NCI-H226 (cell line): ENCODE measurements around the gene GFM2.
"Not testable (repeated sequence)": the region's sequence is repeated elsewhere in the genome, so short reads cannot be mapped to it uniquely, and the experiment has no call there.

Source experiments
- DNase-seq: peaks from one replicate; pipeline ENCODE4 v3.0.0-alpha.2; 2015

The GFM2 gene

GRCh38 chr5:74766849-74767578, at the start of gene GFM2, which contains the start of gene NSA2:
GFM2 (minus strand) TSS chr5:74767117; CDS start chr5:74763742, 3,375 bp downstream.
NSA2 (plus strand) TSS chr5:74767249; CDS start chr5:74767361, 112 bp downstream.
- peak; percentile 89 for DNase-seq

GRCh38 chr5:74810915-74811314, 44.0 kb upstream of the GFM2 start:
- DNase-seq = no peak

- no peak for DNase-seq
Measured at GRCh38 chr5:74801941-74802340, 35.0 kb upstream of the GFM2 start.

GRCh38 chr5:74801197-74801596, 34.3 kb upstream of the GFM2 start:
- DNase-seq = no peak

- peak; percentile 12 for DNase-seq
Measured at GRCh38 chr5:74798977-74799911, 32.3 kb upstream of the GFM2 start.

- DNase-seq = not testable (repeated sequence)
Measured at GRCh38 chr5:74791669-74792068, 24.8 kb upstream of the GFM2 start.

- DNase-seq = no peak
Measured at GRCh38 chr5:74787424-74787823, 20.5 kb upstream of the GFM2 start.

- DNase-seq = no peak
Measured at GRCh38 chr5:74786851-74787250, 19.9 kb upstream of the GFM2 start.

GRCh38 chr5:74778609-74779008, 11.7 kb upstream of the GFM2 start:
- DNase-seq = no peak

GRCh38 chr5:74772359-74772758, 5.4 kb upstream of the GFM2 start:
- no peak for DNase-seq

GRCh38 chr5:74767579-74767913, 629 bp upstream of the GFM2 start:
- peak; percentile 30 for DNase-seq

GRCh38 chr5:74766418-74766848, 484 bp downstream of the GFM2 start:
- peak; percentile 26 for DNase-seq

- DNase-seq = no peak
Measured at GRCh38 chr5:74765929-74766328, 988 bp downstream of the GFM2 start.

- no peak for DNase-seq
Measured at GRCh38 chr5:74765201-74765600, 1.7 kb downstream of the GFM2 start.

GRCh38 chr5:74763504-74763903, 3.4 kb downstream of the GFM2 start:
- no peak for DNase-seq

GRCh38 chr5:74762599-74762998, 4.3 kb downstream of the GFM2 start:
- peak; percentile 96 for DNase-seq

- DNase-seq = peak; percentile 4
Measured at GRCh38 chr5:74761241-74761640, 5.7 kb downstream of the GFM2 start.

GRCh38 chr5:74748742-74749141, 18.2 kb downstream of the GFM2 start:
- DNase-seq = not testable (repeated sequence)

GRCh38 chr5:74738406-74738805, 28.5 kb downstream of the GFM2 start:
- no peak for DNase-seq

- DNase-seq = no peak
Measured at GRCh38 chr5:74736759-74737158, 30.2 kb downstream of the GFM2 start.

- no peak for DNase-seq
Measured at GRCh38 chr5:74725331-74725730, 41.6 kb downstream of the GFM2 start.

- no peak for DNase-seq
Measured at GRCh38 chr5:74722271-74722670, 44.6 kb downstream of the GFM2 start.

GRCh38 chr5:74717596-74717995, 49.3 kb downstream of the GFM2 start:
- no peak for DNase-seq

- DNase-seq = no peak
Measured at GRCh38 chr5:74693191-74693590, 73.7 kb downstream of the GFM2 start.
